Left lung (tissue), 10 donors: ENCODE data around the gene CDH4. TPM values are rescaled to one million over a fixed set of nuclear protein-coding genes. Genes with fewer than 3 reads are reported as not detected.

Experiments
- ATAC-seq: fragments of 200-7000 bp; cut with Tn5 transposase; one replicate; pipeline ENCODE4 v1.9.1; 2020; ENCODE audit warnings: moderate library complexity
- DNase-seq, 4 donors: peaks; one replicate each; pipeline ENCODE4 v3.0.0-alpha.2; 2013 to 2020
- H3K27ac ChIP-seq, 2 donors: fragments of 200-600 bp; sonication (generic) in 1 of 2; one replicate each; pipeline versions ENCODE4 v1.5.0 to v1.8.0; 2020 to 2021
- H3K27me3 ChIP-seq, 2 donors: fragments of 200-600 bp; sonication (generic) in 1 of 2; one replicate each; pipeline versions ENCODE4 v1.5.0 to v1.8.0; 2020 to 2021
- H3K36me3 ChIP-seq, 2 donors: fragments of 200-600 bp; sonication (generic) in 1 of 2; one replicate each; pipeline versions ENCODE4 v1.5.0 to v1.8.0; 2020 to 2021
- H3K4me1 ChIP-seq, 2 donors: fragments of 200-600 bp; one replicate each; pipeline ENCODE4 v1.8.0; 2021
- H3K4me3 ChIP-seq, 2 donors: fragments of 200-600 bp; sonication (generic) in 1 of 2; one replicate each; pipeline versions ENCODE4 v1.5.0 to v1.8.0; 2020 to 2021; ENCODE audit warnings: mild to moderate bottlenecking in 1 of 2
- H3K9me3 ChIP-seq, 2 donors: fragments of 200-600 bp; sonication (generic) in 1 of 2; one replicate each; pipeline versions ENCODE4 v1.5.0 to v1.8.0; 2020 to 2021
- intact Hi-C, 2 donors: fragments of 100-400 bp; cut with DNase I; formaldehyde crosslinking; loops; one replicate each; pipeline versions ENCODE4 v1.11.2 to v1.14.2; 2022
- polyA plus RNA-seq, 6 donors: library from polyadenylated mRNA; unstranded; fragments of 120-200 nt; gene quantifications; one replicate each; pipeline ENCODE4 v1.2.1, GENCODE V29; 2013; ENCODE audit not compliant: insufficient read length in 6 of 6
- total RNA-seq, 2 donors: library from RNA; stranded (reverse); fragmentation: NEBNext Ultra II Directional; extraction: Animal tissue kit (Norgen Biotek cat#: 25700); gene quantifications; one replicate each; pipeline ENCODE4 v1.2.1, GENCODE V29; 2021
- TF ChIP-seq, protein P1 (sequence below), 2 donors: fragments of 200-600 bp; sonication (generic) in 1 of 2; IDR thresholded peaks; one replicate each; pipeline versions ENCODE4 v1.5.0 to v1.8.0; 2021; ENCODE audit warnings: antibody characterized with exemption in 2 of 2
- donor health status: DM: no; HTN: yes; CAD: no.
- donor health status: DM: no; HTN: no; CAD: no.

CDH4 gene
- total and polyA plus RNA-seq, 8 donors, result 0.24 to 10.8 (median 5.1) TPM

DNA sequence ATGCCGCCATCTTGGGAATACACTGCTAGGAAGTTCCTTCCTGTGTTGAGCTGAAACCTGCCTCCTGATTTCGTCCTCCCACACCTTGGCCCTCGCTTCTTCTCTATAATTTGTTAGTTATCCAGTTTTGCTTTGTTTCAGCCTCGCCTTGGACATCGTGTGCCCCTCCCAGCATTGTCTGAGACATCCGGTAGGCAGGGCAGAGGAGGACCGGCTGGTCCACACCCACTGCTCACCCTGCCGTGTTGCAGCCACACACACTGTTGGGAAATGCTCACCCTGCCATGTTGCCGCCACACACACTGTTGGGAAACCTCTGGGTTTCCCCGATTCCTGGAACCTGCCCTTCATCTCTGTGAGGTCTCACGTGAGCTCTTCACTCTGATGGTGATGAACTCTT is 105.1 kb downstream of the CDH4 start:
- ATAC-seq, result no peak

GRCh38 chr20:61359254-61359653 is 107.2 kb downstream of the CDH4 start:
- DNase-seq (no peak), ATAC-seq (no peak)
- Histone ChIP-seq H3K36me3 (no peaks in the 10 kb centered on the region), H3K27me3 (peaks cover 0 to 43% of the 10 kb centered on the region in 2 donors), H3K9me3 (peaks cover 0 to 4% of the 10 kb centered on the region in 2 donors), H3K27ac (no peak overlapping the region), H3K4me3 (no peak overlapping the region), H3K4me1 (no peaks in the 10 kb centered on the region)
- intact Hi-C loops, result no loop called here
- TF ChIP-seq, protein P1, sequence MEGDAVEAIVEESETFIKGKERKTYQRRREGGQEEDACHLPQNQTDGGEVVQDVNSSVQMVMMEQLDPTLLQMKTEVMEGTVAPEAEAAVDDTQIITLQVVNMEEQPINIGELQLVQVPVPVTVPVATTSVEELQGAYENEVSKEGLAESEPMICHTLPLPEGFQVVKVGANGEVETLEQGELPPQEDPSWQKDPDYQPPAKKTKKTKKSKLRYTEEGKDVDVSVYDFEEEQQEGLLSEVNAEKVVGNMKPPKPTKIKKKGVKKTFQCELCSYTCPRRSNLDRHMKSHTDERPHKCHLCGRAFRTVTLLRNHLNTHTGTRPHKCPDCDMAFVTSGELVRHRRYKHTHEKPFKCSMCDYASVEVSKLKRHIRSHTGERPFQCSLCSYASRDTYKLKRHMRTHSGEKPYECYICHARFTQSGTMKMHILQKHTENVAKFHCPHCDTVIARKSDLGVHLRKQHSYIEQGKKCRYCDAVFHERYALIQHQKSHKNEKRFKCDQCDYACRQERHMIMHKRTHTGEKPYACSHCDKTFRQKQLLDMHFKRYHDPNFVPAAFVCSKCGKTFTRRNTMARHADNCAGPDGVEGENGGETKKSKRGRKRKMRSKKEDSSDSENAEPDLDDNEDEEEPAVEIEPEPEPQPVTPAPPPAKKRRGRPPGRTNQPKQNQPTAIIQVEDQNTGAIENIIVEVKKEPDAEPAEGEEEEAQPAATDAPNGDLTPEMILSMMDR (IDR thresholded peaks at IDR 0.05), result no peak

More for the DNA sequence above, 105.1 kb downstream of the CDH4 start:
- TF ChIP-seq, protein P1 (IDR thresholded peaks at IDR 0.05), result no peak
- no peaks in the 10 kb centered on the region for H3K4me1 ChIP-seq
- peaks cover 0 to 61% of the 10 kb centered on the region in 2 donors for H3K27me3 ChIP-seq
- intact Hi-C loops, result no loop called here
- no peak for DNase-seq
- peaks cover 0 to 2% of the 10 kb centered on the region in 2 donors for H3K9me3 ChIP-seq
- H3K27ac ChIP-seq, result no peak overlapping the region
- no peak overlapping the region for H3K4me3 ChIP-seq
- H3K36me3 ChIP-seq, result no peaks in the 10 kb centered on the region

DNA sequence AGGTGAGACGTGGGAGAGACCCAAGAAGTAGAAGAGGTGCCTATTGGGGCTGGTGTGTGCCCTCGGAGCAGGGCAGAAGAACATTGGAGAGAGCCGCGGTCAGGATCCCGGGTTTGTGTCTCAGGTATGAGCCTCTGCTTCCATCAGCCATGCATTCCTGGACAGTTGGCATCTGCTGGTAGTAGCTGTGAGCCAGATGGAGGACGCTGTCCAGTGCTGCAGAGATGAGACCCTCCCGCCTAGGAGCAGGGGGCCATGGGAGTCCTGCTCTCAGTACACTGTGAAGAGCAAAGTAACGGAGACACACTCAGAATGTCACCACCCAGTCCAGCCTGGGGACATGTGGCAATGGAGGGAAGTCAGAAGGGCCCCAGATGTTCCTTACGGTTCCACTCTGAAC is 108.2 kb downstream of the CDH4 start:
- Histone ChIP-seq H3K9me3 (peaks cover 0 to 4% of the 10 kb centered on the region in 2 donors), H3K4me1 (no peaks in the 10 kb centered on the region), H3K36me3 (no peaks in the 10 kb centered on the region), H3K27me3 (peaks cover 0 to 39% of the 10 kb centered on the region in 2 donors), H3K27ac (no peak overlapping the region), H3K4me3 (no peak overlapping the region)
- intact Hi-C loops, result no loop called here
- DNase-seq (no peak), ATAC-seq (no peak)
- TF ChIP-seq, protein P1 (IDR thresholded peaks at IDR 0.05), result no peak

GRCh38 chr20:61360940-61361339 is 108.9 kb downstream of the CDH4 start:
- Histone ChIP-seq H3K27ac (no peak overlapping the region), H3K27me3 (peaks cover 0 to 39% of the 10 kb centered on the region in 2 donors), H3K9me3 (peaks cover 0 to 4% of the 10 kb centered on the region in 2 donors), H3K36me3 (no peaks in the 10 kb centered on the region), H3K4me1 (no peaks in the 10 kb centered on the region), H3K4me3 (no peak overlapping the region)
- ATAC-seq (no peak), DNase-seq (no peak)
- intact Hi-C loops, result no loop called here
- TF ChIP-seq, protein P1 (IDR thresholded peaks at IDR 0.05), result no peak

DNA sequence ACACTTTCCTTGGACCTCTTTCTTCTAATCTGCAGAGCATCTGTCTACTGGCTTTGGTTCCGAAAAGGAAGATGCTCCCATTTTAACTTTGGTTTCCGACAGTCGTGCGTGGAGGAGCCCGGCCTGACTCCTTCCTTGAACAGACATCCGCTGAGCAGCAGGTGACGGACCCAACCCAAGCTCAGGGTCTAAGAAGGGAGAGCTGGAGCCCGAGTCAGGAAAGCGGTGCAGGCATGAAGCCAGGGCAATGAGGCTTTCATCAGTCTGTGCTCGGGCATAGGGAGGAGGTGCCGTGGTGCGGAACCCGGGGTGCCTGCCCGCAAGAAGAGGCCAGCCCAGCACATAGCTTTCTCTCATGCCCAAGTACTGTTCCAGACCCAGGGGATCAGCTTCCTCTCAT is 109.4 kb downstream of the CDH4 start:
- TF ChIP-seq, protein P1 (IDR thresholded peaks at IDR 0.05), result no peak
- no peaks in the 10 kb centered on the region for H3K36me3 ChIP-seq
- no peak overlapping the region for H3K4me3 ChIP-seq
- DNase-seq (no peak), ATAC-seq (no peak)
- peaks cover 0 to 4% of the 10 kb centered on the region in 2 donors for H3K9me3 ChIP-seq
- H3K27ac ChIP-seq, result no peak overlapping the region
- peaks cover 0 to 39% of the 10 kb centered on the region in 2 donors for H3K27me3 ChIP-seq
- intact Hi-C loops, result no loop called here
- no peaks in the 10 kb centered on the region for H3K4me1 ChIP-seq
